ENCODE measurements around the gene SMTN.

GRCh38 chr22:31081963-31082605 lies 966 bp downstream of the SMTN start:
- TF ChIP-seq CTCF (IDR thresholded peaks at IDR 0.05) (no peak), POLR2A (IDR thresholded peaks at IDR 0.05) (no peak), POLR2AphosphoS5 (IDR thresholded peaks at IDR 0.05) (no peak)
